Measurements from ENCODE around the gene MTOR. TPM values are rescaled to one million over a fixed set of nuclear protein-coding genes. Genes with fewer than 3 reads are reported as not detected.
A peak's percentile ranks its signal among the peaks of the same experiment; 100 is the strongest.

Gene MTOR
- polyA plus RNA-seq, 3 donors: 2.0 to 29.4 (median 3.3) TPM

DNA sequence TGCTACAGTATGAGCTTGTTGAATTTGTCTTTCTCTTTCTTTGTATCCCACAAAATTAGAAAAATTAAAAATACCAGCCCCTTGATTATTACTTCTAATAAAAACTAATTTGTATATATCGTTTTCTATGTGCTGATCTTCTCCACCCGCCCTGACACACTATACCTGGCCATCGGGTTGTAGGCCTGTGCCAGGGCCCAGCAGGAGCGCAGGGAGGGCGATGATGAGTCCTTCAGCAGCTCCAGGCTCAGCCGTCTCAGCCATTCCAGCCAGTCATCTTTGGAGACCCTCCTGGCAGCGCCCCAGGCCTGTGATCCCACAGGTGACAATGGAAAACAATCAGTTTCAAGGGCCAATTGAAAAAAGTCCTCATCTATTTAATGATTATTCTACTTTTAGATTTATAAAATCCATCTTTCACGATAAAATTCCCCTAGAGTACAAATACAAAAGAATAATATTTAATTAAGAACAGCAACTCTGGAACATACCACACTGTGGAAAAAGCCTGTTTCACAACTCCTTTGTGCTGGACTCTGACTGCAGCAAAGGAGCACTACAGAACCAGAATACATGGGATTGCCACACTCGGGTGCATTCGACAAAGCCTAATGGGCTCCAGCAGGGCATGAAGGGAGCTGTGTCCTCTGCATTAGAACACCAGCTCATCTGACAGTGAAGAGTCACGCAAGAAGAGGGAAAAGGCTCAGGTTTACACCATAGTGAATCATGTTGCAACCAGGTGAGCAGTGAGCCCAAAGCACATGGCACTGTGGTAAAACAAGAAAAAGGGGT is 57.8 kb downstream of the MTOR start:
- no peaks in the 10 kb centered on the region for H3K9me3 ChIP-seq (replicated peaks in 1 of 2; ENCODE audit: control insufficient read depth in 1 of 2, insufficient read depth in 1 of 2, low read length in 2 of 2)
- peaks cover 75 to 95% of the 10 kb centered on the region in 2 donors for H3K36me3 ChIP-seq (replicated peaks in 1 of 2; ENCODE audit: control insufficient read depth in 1 of 2, insufficient read depth in 2 of 2, low read length in 2 of 2)
- Mint-ChIP-seq H3K27me3 (ENCODE audit: low read depth in 3 of 3) (peaks cover 0 to 1% (median 0%) of the 10 kb centered on the region in 3 donors), H3K27ac (peak overlapping the region in 1 of 7 donors; percentile 27), H3K4me1 (no peaks in the 10 kb centered on the region), H3K9me3 (no peaks in the 10 kb centered on the region), H3K36me3 (peaks cover 66 to 92% of the 10 kb centered on the region in 2 donors), H3K4me3 (no peak overlapping the region)
- H3K27me3 ChIP-seq (ENCODE audit: control insufficient read depth in 2 of 2, insufficient read depth in 2 of 2, low read length in 2 of 2): no peaks in the 10 kb centered on the region
- no peaks in the 10 kb centered on the region for H4K20me1 ChIP-seq (ENCODE audit: insufficient read depth, low read length)
- TF ChIP-seq, protein P1, sequence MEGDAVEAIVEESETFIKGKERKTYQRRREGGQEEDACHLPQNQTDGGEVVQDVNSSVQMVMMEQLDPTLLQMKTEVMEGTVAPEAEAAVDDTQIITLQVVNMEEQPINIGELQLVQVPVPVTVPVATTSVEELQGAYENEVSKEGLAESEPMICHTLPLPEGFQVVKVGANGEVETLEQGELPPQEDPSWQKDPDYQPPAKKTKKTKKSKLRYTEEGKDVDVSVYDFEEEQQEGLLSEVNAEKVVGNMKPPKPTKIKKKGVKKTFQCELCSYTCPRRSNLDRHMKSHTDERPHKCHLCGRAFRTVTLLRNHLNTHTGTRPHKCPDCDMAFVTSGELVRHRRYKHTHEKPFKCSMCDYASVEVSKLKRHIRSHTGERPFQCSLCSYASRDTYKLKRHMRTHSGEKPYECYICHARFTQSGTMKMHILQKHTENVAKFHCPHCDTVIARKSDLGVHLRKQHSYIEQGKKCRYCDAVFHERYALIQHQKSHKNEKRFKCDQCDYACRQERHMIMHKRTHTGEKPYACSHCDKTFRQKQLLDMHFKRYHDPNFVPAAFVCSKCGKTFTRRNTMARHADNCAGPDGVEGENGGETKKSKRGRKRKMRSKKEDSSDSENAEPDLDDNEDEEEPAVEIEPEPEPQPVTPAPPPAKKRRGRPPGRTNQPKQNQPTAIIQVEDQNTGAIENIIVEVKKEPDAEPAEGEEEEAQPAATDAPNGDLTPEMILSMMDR (IDR thresholded peaks at IDR 0.05): no peak
- H2AFZ ChIP-seq (ENCODE audit: insufficient read depth, low read depth, low read length, poor library complexity, severe bottlenecking): no peak overlapping the region
- H3K79me2 ChIP-seq (ENCODE audit: insufficient read depth, low read length): no peaks in the 10 kb centered on the region
- H3K4me1 ChIP-seq (ENCODE audit: control insufficient read depth in 1 of 2, insufficient read depth in 2 of 2, low read length in 2 of 2): no peaks in the 10 kb centered on the region
- no peak for DNase-seq
- intact Hi-C loops (cut with micrococcal nuclease): no loop called here
- H3K4me3 ChIP-seq (replicated peaks in 1 of 3; ENCODE audit: low read depth in 2 of 3, low read length in 3 of 3): no peak overlapping the region
- no peak overlapping the region for H3K27ac ChIP-seq (ENCODE audit: low read depth in 1 of 2, low read length in 2 of 2)
- WGBS (ENCODE audit: insufficient coverage): 100% methylated on average over 7 of the region's 11 CpGs
- no peak overlapping the region for H3K9ac ChIP-seq (ENCODE audit: insufficient read depth, low read length, poor library complexity, severe bottlenecking)
- H3K4me2 ChIP-seq (replicated peaks; ENCODE audit: extremely low read depth, low read length, poor library complexity, severe bottlenecking): no peak overlapping the region

DNA sequence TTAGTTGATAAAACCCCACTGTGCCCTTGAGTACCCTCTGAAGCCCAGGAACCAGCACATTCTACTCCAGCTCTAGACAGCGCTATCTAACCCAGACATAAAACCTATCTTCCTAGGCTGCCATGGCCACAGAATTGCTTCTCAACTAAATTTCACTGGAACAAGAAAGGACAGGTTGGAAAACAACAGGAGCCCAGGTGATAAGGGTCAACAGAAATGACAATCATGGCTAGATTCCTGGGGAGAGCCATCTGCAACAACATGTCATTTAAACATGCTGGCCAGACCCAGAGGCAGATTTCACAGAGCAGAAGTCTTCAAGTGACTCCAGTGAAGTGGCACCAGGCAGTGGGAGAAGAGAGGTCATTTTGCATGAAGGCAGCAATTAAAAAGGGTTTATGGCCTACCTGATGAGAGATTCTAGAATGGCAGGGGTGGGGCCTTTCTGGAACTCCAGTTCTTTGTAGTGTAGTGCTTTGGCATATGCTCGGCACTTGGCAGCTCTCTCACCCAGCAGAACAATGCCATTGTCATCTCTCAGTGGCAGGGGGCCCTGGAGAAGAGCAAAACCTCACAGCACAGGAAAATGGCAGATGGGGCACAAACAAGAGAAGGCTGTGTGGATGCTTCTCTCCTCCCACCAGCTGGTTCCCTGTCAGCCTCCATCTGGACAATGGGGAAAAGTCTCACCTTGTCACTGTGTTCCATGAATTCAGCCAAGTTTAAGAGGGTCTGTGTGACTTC is 63.3 kb downstream of the MTOR start:
- H3K27ac ChIP-seq (ENCODE audit: low read depth in 1 of 2, low read length in 2 of 2): no peak overlapping the region
- 100% methylated on average over 2 of the region's 2 CpGs for WGBS (ENCODE audit: insufficient coverage)
- H3K4me3 Mint-ChIP-seq: no peak overlapping the region
- H3K4me1 ChIP-seq (ENCODE audit: control insufficient read depth in 1 of 2, insufficient read depth in 2 of 2, low read length in 2 of 2): no peaks in the 10 kb centered on the region
- H3K9ac ChIP-seq (ENCODE audit: insufficient read depth, low read length, poor library complexity, severe bottlenecking): no peak overlapping the region
- no peaks in the 10 kb centered on the region for H3K79me2 ChIP-seq (ENCODE audit: insufficient read depth, low read length)
- H3K9me3 ChIP-seq (replicated peaks in 1 of 2; ENCODE audit: control insufficient read depth in 1 of 2, insufficient read depth in 1 of 2, low read length in 2 of 2): no peaks in the 10 kb centered on the region
- H4K20me1 ChIP-seq (ENCODE audit: insufficient read depth, low read length): no peaks in the 10 kb centered on the region
- TF ChIP-seq, protein P1 (IDR thresholded peaks at IDR 0.05): no peak
- H3K36me3 Mint-ChIP-seq: peaks cover 70 to 93% of the 10 kb centered on the region in 2 donors
- no peaks in the 10 kb centered on the region for H3K9me3 Mint-ChIP-seq
- H3K27me3 Mint-ChIP-seq (ENCODE audit: low read depth in 3 of 3): peaks cover 0 to 1% (median 0%) of the 10 kb centered on the region in 3 donors
- H2AFZ ChIP-seq (ENCODE audit: insufficient read depth, low read depth, low read length, poor library complexity, severe bottlenecking): no peak overlapping the region
- H3K36me3 ChIP-seq (replicated peaks in 1 of 2; ENCODE audit: control insufficient read depth in 1 of 2, insufficient read depth in 2 of 2, low read length in 2 of 2): peaks cover 85 to 95% of the 10 kb centered on the region in 2 donors
- peak overlapping the region in 1 of 7 donors; percentile 49 for H3K27ac Mint-ChIP-seq
- intact Hi-C loops (cut with micrococcal nuclease): no loop called here
- H3K4me3 ChIP-seq (replicated peaks in 1 of 3; ENCODE audit: low read depth in 2 of 3, low read length in 3 of 3): no peak overlapping the region
- H3K27me3 ChIP-seq (ENCODE audit: control insufficient read depth in 2 of 2, insufficient read depth in 2 of 2, low read length in 2 of 2): no peaks in the 10 kb centered on the region
- no peak for DNase-seq
- no peaks in the 10 kb centered on the region for H3K4me1 Mint-ChIP-seq
- no peak overlapping the region for H3K4me2 ChIP-seq (replicated peaks; ENCODE audit: extremely low read depth, low read length, poor library complexity, severe bottlenecking)
